ENCODE results near the gene COL12A1.

GRCh38 chr6:75204959-75205775 lies 686 bp downstream of the COL12A1 start:
- no peak for TF ChIP-seq CTCF (conservative IDR thresholded peaks at IDR 0.05)
- no peak for TF ChIP-seq EZH2 (IDR thresholded peaks at IDR 0.05; ENCODE audit: low read depth)
